A673 (cell line): ENCODE measurements around the gene IQCN. TPM values are rescaled to one million over a fixed set of nuclear protein-coding genes. Genes with fewer than 3 reads are reported as not detected.
A peak's percentile ranks its signal among the peaks of the same experiment; 100 is the strongest.

ENCODE experiments used
- BruUV-seq: library from RNA; stranded (reverse); fragments of 400-500 nt; replicated peaks from 2 replicates; lab custom pipeline; 2021; lab: Mats Ljungman, UMichigan
- CTCF ChIA-PET: fragments of 300-600 bp; sonication (Branson Sonifier 250); formaldehyde crosslinking; loops from one replicate; lab custom pipeline; 2022; ENCODE audit warnings: antibody characterized with exemption; lab: Charles Lee
- POLR2A ChIA-PET: fragments of 300-600 bp; sonication (Branson Sonifier 250); formaldehyde crosslinking; loops from one replicate; lab custom pipeline; 2022; ENCODE audit warnings: antibody characterized with exemption; ENCODE audit not compliant: low non-redundant PET; lab: Charles Lee
- DNase-seq: peaks from one replicate; pipeline ENCODE4 v3.0.0-alpha.2; 2015; ENCODE audit warnings: low spot score
- H3K27ac ChIP-seq: fragments of 200-600 bp; sonication (generic); 2 replicates; pipeline ENCODE4 v1.5.1; 2016; ENCODE audit warnings: mixed run types, low read depth, mild to moderate bottlenecking, mixed read lengths, antibody characterized with exemption, low read length; ENCODE audit not compliant: poor library complexity, severe bottlenecking
- H3K27me3 ChIP-seq: fragments of 200-600 bp; sonication (generic); replicated peaks from 2 replicates; pipeline ENCODE4 v1.6.1; 2017; ENCODE audit warnings: mixed run types, low read depth, mild to moderate bottlenecking, mixed read lengths, antibody characterized with exemption, low read length; ENCODE audit not compliant: insufficient read depth, poor library complexity
- H3K36me3 ChIP-seq: fragments of 200-600 bp; sonication (generic); 2 replicates; pipeline ENCODE4 v1.6.1; 2016; ENCODE audit warnings: mixed run types, mild to moderate bottlenecking, mixed read lengths, antibody characterized with exemption, low read length; ENCODE audit not compliant: insufficient read depth, poor library complexity, severe bottlenecking
- H3K4me1 ChIP-seq: fragments of 200-600 bp; sonication (generic); 2 replicates; pipeline ENCODE4 v1.6.1; 2017; ENCODE audit warnings: mixed run types, mild to moderate bottlenecking, mixed read lengths, antibody characterized with exemption, low read length; ENCODE audit not compliant: insufficient read depth, poor library complexity, severe bottlenecking
- H3K4me3 ChIP-seq: fragments of 200-600 bp; sonication (generic); 2 replicates; pipeline ENCODE4 v1.5.1; 2016; ENCODE audit warnings: low read depth, mixed run types, mild to moderate bottlenecking, mixed read lengths, low read length; ENCODE audit not compliant: poor library complexity, severe bottlenecking
- H3K9me3 ChIP-seq: fragments of 200-600 bp; sonication (generic); 2 replicates; pipeline ENCODE4 v1.6.1; 2016; ENCODE audit warnings: mixed run types, low read depth, mild to moderate bottlenecking, mixed read lengths, antibody characterized with exemption, low read length; ENCODE audit not compliant: poor library complexity, severe bottlenecking
- CTCF ChIP-seq: fragments of 300-800, 200-600 bp; sonication (generic); conservative IDR thresholded peaks from 2 replicates; pipeline ENCODE4 v1.5.1; 2017; ENCODE audit warnings: low read depth, mild to moderate bottlenecking, antibody characterized with exemption, low read length, moderate library complexity, mixed read lengths
- EZH2 ChIP-seq: fragments of 200-600 bp; sonication (generic); IDR thresholded peaks from 2 replicates; pipeline ENCODE4 v1.6.1; 2017; ENCODE audit warnings: borderline replicate concordance, low read depth, mild to moderate bottlenecking, mixed read lengths, antibody characterized with exemption, low read length; ENCODE audit not compliant: poor library complexity, severe bottlenecking
- intact Hi-C: fragments of 100-400 bp; cut with micrococcal nuclease; formaldehyde crosslinking; loops from one replicate; pipeline ENCODE4 v1.10.0; 2022; ENCODE audit not compliant: unreplicated experiment
- total RNA-seq: library from RNA; stranded (reverse); gene quantifications from 2 replicates; pipeline ENCODE4 v1.2.3, GENCODE V29; 2021

Gene IQCN
- total RNA-seq, 1 experiment from 2014 or later = 10.2 TPM

GRCh38 chr19:18278521-18279265 lies 4.4 kb upstream of the IQCN start:
- no peak for DNase-seq
- CTCF ChIA-PET = interaction anchor here (0.5 to 2.1 kb wide), 14 partner anchors 8 to 157 kb away, joined by 3 to 74 read pairs (median 6); partner anchors contain the start of genes LSM4 and MPV17L2
- no peak for TF ChIP-seq EZH2
- peak; percentile 56 for TF ChIP-seq CTCF
- H3K36me3 ChIP-seq = peaks cover 36% of the 10 kb centered on the region
- peaks cover 23% of the 10 kb centered on the region for H3K4me1 ChIP-seq
- no peaks in the 10 kb centered on the region for H3K9me3 ChIP-seq
- POLR2A ChIA-PET = interaction anchor here (0.6 to 0.7 kb wide), 4 partner anchors 14 to 653 kb away, joined by 3 to 11 read pairs (median 4); no protein-coding TSS in a partner anchor
- H3K27ac ChIP-seq = peak overlapping the region; percentile 99
- BruUV-seq = no TSS peak
- no peaks in the 10 kb centered on the region for H3K27me3 ChIP-seq
- peak overlapping the region; percentile 86 for H3K4me3 ChIP-seq
- intact Hi-C loops = loop anchor here (1.0 kb wide), 1 partner anchor 45 kb away; the partner anchor contains the start of gene LSM4

DNA sequence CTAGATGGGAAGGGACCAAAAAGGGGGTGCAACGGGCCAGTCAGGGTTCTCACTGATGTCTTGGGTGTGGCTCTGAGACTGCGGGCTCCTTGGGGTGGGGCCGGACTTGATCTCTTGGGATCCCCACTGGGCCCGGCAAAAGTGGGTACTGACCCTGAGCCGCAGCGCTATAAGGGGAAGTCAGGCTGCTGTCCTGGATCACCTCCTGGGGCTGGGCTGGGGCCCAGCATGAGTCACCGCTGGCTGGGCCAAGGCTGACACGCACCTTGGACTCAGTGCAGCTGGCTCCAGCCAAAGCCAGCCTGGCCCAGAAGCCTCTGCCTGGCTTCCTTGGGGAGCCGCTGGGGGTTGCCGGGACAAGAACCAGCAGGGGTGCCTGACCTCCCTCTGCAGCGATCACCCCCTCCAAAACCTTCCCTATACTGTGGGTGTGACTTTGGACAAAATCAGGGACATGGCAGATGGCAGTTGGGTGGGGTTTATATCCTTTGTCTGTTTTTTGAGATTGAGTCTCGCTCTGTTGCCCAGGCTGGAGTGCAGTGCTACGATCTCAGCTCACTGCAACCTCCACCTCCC lies 617 bp upstream of the IQCN start:
- DNase-seq = no peak
- no peaks in the 10 kb centered on the region for H3K27me3 ChIP-seq
- intact Hi-C loops = no loop called here
- ChIA-PET CTCF (interaction anchor here (0.6 kb wide), 1 partner anchor 126 kb away, joined by 3 read pairs; no protein-coding TSS in a partner anchor), POLR2A (no interaction called here)
- BruUV-seq = no TSS peak
- no peak for TF ChIP-seq CTCF
- TF ChIP-seq EZH2 = no peak
- no peak overlapping the region for H3K27ac ChIP-seq
- no peak overlapping the region for H3K4me3 ChIP-seq
- no peaks in the 10 kb centered on the region for H3K9me3 ChIP-seq
- peaks cover 36% of the 10 kb centered on the region for H3K36me3 ChIP-seq
- peaks cover 13% of the 10 kb centered on the region for H3K4me1 ChIP-seq

GRCh38 chr19:18273561-18274218 lies 562 bp downstream of the IQCN start:
- DNase-seq = no peak
- H3K27me3 ChIP-seq = no peaks in the 10 kb centered on the region
- no peak overlapping the region for H3K4me3 ChIP-seq
- no peak overlapping the region for H3K27ac ChIP-seq
- H3K4me1 ChIP-seq = peaks cover 9% of the 10 kb centered on the region
- intact Hi-C loops = no loop called here
- ChIA-PET POLR2A (no interaction called here), CTCF (interaction anchor here (1.0 kb wide), 1 partner anchor 136 kb away, joined by 5 read pairs; no protein-coding TSS in a partner anchor)
- TF ChIP-seq EZH2 (no peak), CTCF (no peak)
- H3K36me3 ChIP-seq = peaks cover 29% of the 10 kb centered on the region
- BruUV-seq = no TSS peak
- H3K9me3 ChIP-seq = no peaks in the 10 kb centered on the region
